GM21526 (cell line): ENCODE results near the gene AGO3.
"Not testable (repeated sequence)": the region's sequence is repeated elsewhere in the genome, so short reads cannot be mapped to it uniquely, and the experiment has no call there.

Source experiments
- ATAC-seq: cut with Tn5 transposase; IDR thresholded peaks from one replicate; pipeline ENCODE4 v1.9.1; 2021; ENCODE audit warnings: moderate library complexity; ENCODE audit not compliant: unreplicated experiment, low FRiP score

Gene AGO3

GRCh38 chr1:35930593-35931445 is at the start of gene AGO3:
Gene AGO3, plus strand, starts transcription at chr1:35931105. Its CDS starts 322 bp downstream, at chr1:35931427.
- ATAC-seq = peak; percentile 74

GRCh38 chr1:35881850-35882273 is 49.0 kb upstream of the AGO3 start:
- ATAC-seq = no peak

GRCh38 chr1:35882586-35882944 is 48.3 kb upstream of the AGO3 start:
- ATAC-seq = no peak

GRCh38 chr1:35882945-35883634 is 47.8 kb upstream of the AGO3 start, which contains the start of gene AGO1:
Gene AGO1, plus strand, starts transcription at chr1:35883209. Its CDS starts 213 bp downstream, at chr1:35883422.
- ATAC-seq = peak; percentile 84

- ATAC-seq = peak; percentile 4
These were observed 47.2 kb upstream of the AGO3 start for GRCh38 chr1:35883635-35884101.

GRCh38 chr1:35884934-35885333 is 46.0 kb upstream of the AGO3 start:
- ATAC-seq = no peak

- no peak for ATAC-seq
These were observed 44.8 kb upstream of the AGO3 start for GRCh38 chr1:35885961-35886558.

- no peak for ATAC-seq
These were observed 44.1 kb upstream of the AGO3 start for GRCh38 chr1:35886577-35887431.

GRCh38 chr1:35887508-35887907 is 43.4 kb upstream of the AGO3 start:
- no peak for ATAC-seq

GRCh38 chr1:35888255-35888654 is 42.6 kb upstream of the AGO3 start:
- no peak for ATAC-seq

- not testable (repeated sequence) for ATAC-seq
These were observed 41.9 kb upstream of the AGO3 start for GRCh38 chr1:35888981-35889380.

GRCh38 chr1:35893051-35893879 is 37.6 kb upstream of the AGO3 start:
- ATAC-seq = no peak

GRCh38 chr1:35894183-35894582 is 36.7 kb upstream of the AGO3 start:
- ATAC-seq = no peak

GRCh38 chr1:35894656-35895055 is 36.2 kb upstream of the AGO3 start:
- no peak for ATAC-seq

GRCh38 chr1:35899941-35900340 is 31.0 kb upstream of the AGO3 start:
- ATAC-seq = no peak

GRCh38 chr1:35901235-35901634 is 29.7 kb upstream of the AGO3 start:
- no peak for ATAC-seq

- ATAC-seq = no peak
These were observed 28.2 kb upstream of the AGO3 start for GRCh38 chr1:35902671-35903070.

GRCh38 chr1:35914717-35915116 is 16.2 kb upstream of the AGO3 start:
- ATAC-seq = no peak

- no peak for ATAC-seq
These were observed 15.2 kb upstream of the AGO3 start for GRCh38 chr1:35915693-35916092.
